ENCODE results near the gene SND1. TPM values are rescaled to one million over a fixed set of nuclear protein-coding genes. Genes with fewer than 3 reads are reported as not detected.

Gene SND1
- total and polyA plus RNA-seq, 10 of the 15 experiments (the other 5 are each of a cell fraction or from before 2014, with no cell fraction given): 52.4 to 270 (median 146) TPM

GRCh38 chr7:127949769-127950222 lies 297.8 kb downstream of the SND1 start:
- CTCF ChIA-PET: no interaction called here
- TF ChIP-seq NR2C1 (IDR thresholded peaks at IDR 0.05) (no peak), YY1 (IDR thresholded peaks at IDR 0.05; ENCODE audit: low read depth, low read length) (no peak), RCOR1 (conservative IDR thresholded peaks at IDR 0.05; ENCODE audit: low read depth, low read length) (no peak), STAT1 (conservative IDR thresholded peaks at IDR 0.05) (no peak), E2F4 (IDR thresholded peaks at IDR 0.05; ENCODE audit: low read depth, low read length) (no peak), CHD4 (IDR thresholded peaks at IDR 0.05) (no peak), NKRF (conservative IDR thresholded peaks at IDR 0.05) (no peak), ZNF217 (IDR thresholded peaks at IDR 0.05) (no peak), E2F8 (IDR thresholded peaks at IDR 0.05; ENCODE audit: low read depth, partially characterized antibody) (no peak), MYB (IDR thresholded peaks at IDR 0.05; ENCODE audit: borderline replicate concordance, low read depth, low read length) (no peak), REST (IDR thresholded peaks at IDR 0.05; ENCODE audit: low read depth, low read length) (no peak), ATF2 (IDR thresholded peaks at IDR 0.05; ENCODE audit: low read length) (no peak), RAD51 (IDR thresholded peaks at IDR 0.05) (no peak), SUPT20H (IDR thresholded peaks at IDR 0.05; ENCODE audit: borderline replicate concordance, control insufficient read depth, low read depth, low read length) (no peak)

More at GRCh38 chr7:127949769-127950222, 297.8 kb downstream of the SND1 start:
- no peak overlapping the region for H3K9ac ChIP-seq (ENCODE audit: control insufficient read depth, insufficient read depth, low read length)
- FAIRE-seq (no peak), ATAC-seq (no peak), DNase-seq (ENCODE audit: low read depth, low spot score) (no peak)
- RAD21 ChIA-PET (ENCODE audit: unreplicated experiment): no interaction called here
- SMC1A ChIA-PET (ENCODE audit: uncharacterized antibody, unreplicated experiment): interaction anchor here (1.8 to 3.6 kb wide), 2 partner anchors 10 to 43 kb away, joined by 4 to 14 read pairs; no protein-coding TSS in a partner anchor
- no peaks in the 10 kb centered on the region for H3K4me1 ChIP-seq (ENCODE audit: control insufficient read depth, insufficient read depth, low read length)
- H3K4me3 ChIP-seq: no peak overlapping the region
- BruUV-seq (replicated peaks): no TSS peak
- no peaks in the 10 kb centered on the region for H3K27me3 ChIP-seq (replicated peaks in 1 of 2; ENCODE audit: control insufficient read depth in 2 of 2, insufficient read depth in 2 of 2, low read length in 1 of 2)
- H3K9me3 ChIP-seq (replicated peaks; ENCODE audit: control insufficient read depth, insufficient read depth, low read length): no peaks in the 10 kb centered on the region
- no peak overlapping the region for H2AFZ ChIP-seq (ENCODE audit: control insufficient read depth, low read depth, low read length)
- intact Hi-C loops (cut with micrococcal nuclease; ENCODE audit: unreplicated experiment): no loop called here
- H3K4me2 ChIP-seq (ENCODE audit: control insufficient read depth, insufficient read depth): no peak overlapping the region
- POLR2A ChIA-PET: no interaction called here
- WGBS (ENCODE audit: insufficient coverage, insufficient replicate concordance, low lambda C conversion rate, missing lambda C conversion rate): 100% methylated on average over 1 of the region's 1 CpG
- no peaks in the 10 kb centered on the region for H4K20me1 ChIP-seq (ENCODE audit: control insufficient read depth, insufficient read depth)
- in situ Hi-C loops (cut with MboI): no loop called here
- H3K36me3 ChIP-seq (ENCODE audit: control insufficient read depth in 2 of 2, insufficient read depth in 2 of 2, low read length in 1 of 2): peaks cover 7 to 17% of the 10 kb centered on the region in 2 experiments; a peak in 3 of 4 replicates
- no peak overlapping the region for H3K27ac ChIP-seq (ENCODE audit: control insufficient read depth, insufficient read depth)
- no peaks in the 10 kb centered on the region; the same call in none of the 2 replicates for H3K79me2 ChIP-seq (ENCODE audit: control insufficient read depth, insufficient read depth, low read length)

Measured in GM12878 (cell line).